Inflammatory macrophage treated with lipopolysaccharide for 1 hour (primary cell): Measurements from ENCODE around the gene MYH10.

Experiments
- DNase-seq, 2 donors: peaks; one replicate each; pipeline ENCODE4 v3.0.0-alpha.2; 2020 to 2022

MYH10 gene

GRCh38 chr17:8647956-8648355 lies 17.4 kb upstream of the MYH10 start:
- DNase-seq: no peak

GRCh38 chr17:8647202-8647601 lies 16.7 kb upstream of the MYH10 start:
- no peak for DNase-seq

GRCh38 chr17:8644507-8644902 lies 14.0 kb upstream of the MYH10 start:
- DNase-seq: no peak

- no peak for DNase-seq
Measured at GRCh38 chr17:8643855-8644506, 13.5 kb upstream of the MYH10 start.

- DNase-seq: no peak
Measured at GRCh38 chr17:8639709-8640108, 9.2 kb upstream of the MYH10 start.

GRCh38 chr17:8632061-8632460 lies 1.5 kb upstream of the MYH10 start:
- no peak for DNase-seq

- DNase-seq: no peak
Measured at GRCh38 chr17:8631554-8631877, 991 bp upstream of the MYH10 start.

GRCh38 chr17:8630802-8631553 lies 453 bp upstream of the MYH10 start:
- DNase-seq: peak; percentile 93 to 94

GRCh38 chr17:8629371-8630226 lies 926 bp downstream of the MYH10 start:
- DNase-seq: no peak

- DNase-seq: no peak
Measured at GRCh38 chr17:8628609-8629169, 1.8 kb downstream of the MYH10 start.

- no peak for DNase-seq
Measured at GRCh38 chr17:8628172-8628571, 2.4 kb downstream of the MYH10 start.

- no peak for DNase-seq
Measured at GRCh38 chr17:8623591-8623990, 6.9 kb downstream of the MYH10 start.

- no peak for DNase-seq
Measured at GRCh38 chr17:8622191-8622590, 8.3 kb downstream of the MYH10 start.

GRCh38 chr17:8621585-8621984 lies 8.9 kb downstream of the MYH10 start:
- DNase-seq: no peak

GRCh38 chr17:8619294-8619693 lies 11.2 kb downstream of the MYH10 start:
- DNase-seq: no peak

- DNase-seq: no peak
Measured at GRCh38 chr17:8618825-8619224, 11.7 kb downstream of the MYH10 start.

GRCh38 chr17:8614988-8615387 lies 15.5 kb downstream of the MYH10 start:
- no peak for DNase-seq

GRCh38 chr17:8611619-8612298 lies 18.8 kb downstream of the MYH10 start:
- no peak for DNase-seq

- no peak for DNase-seq
Measured at GRCh38 chr17:8611137-8611536, 19.4 kb downstream of the MYH10 start.

GRCh38 chr17:8610558-8610957 lies 20.0 kb downstream of the MYH10 start:
- DNase-seq: no peak

GRCh38 chr17:8609910-8610309 lies 20.6 kb downstream of the MYH10 start:
- DNase-seq: no peak

- no peak for DNase-seq
Measured at GRCh38 chr17:8608001-8608400, 22.5 kb downstream of the MYH10 start.

GRCh38 chr17:8606401-8606800 lies 24.1 kb downstream of the MYH10 start:
- DNase-seq: no peak
